HG02840 (cell line): ENCODE results near the gene TTLL9.
"Not testable (repeated sequence)": the region's sequence is repeated elsewhere in the genome, so short reads cannot be mapped to it uniquely, and the experiment has no call there.

Experiments
- ATAC-seq: cut with Tn5 transposase; IDR thresholded peaks from one replicate; pipeline ENCODE4 v1.9.1; 2021; ENCODE audit warnings: mild to moderate bottlenecking, moderate library complexity, moderate number of reproducible peaks; ENCODE audit not compliant: unreplicated experiment, low FRiP score

TTLL9 gene

GRCh38 chr20:31915491-31916280 lies 45.3 kb downstream of the TTLL9 start:
- no peak for ATAC-seq

- no peak for ATAC-seq
Measured at GRCh38 chr20:31916708-31917107, 46.3 kb downstream of the TTLL9 start.

- not testable (repeated sequence) for ATAC-seq
Measured at GRCh38 chr20:31917962-31918412, 47.6 kb downstream of the TTLL9 start.

- no peak for ATAC-seq
Measured at GRCh38 chr20:31918466-31919105, 48.2 kb downstream of the TTLL9 start.

- no peak for ATAC-seq
Measured at GRCh38 chr20:31919410-31920155, 49.1 kb downstream of the TTLL9 start.

DNA sequence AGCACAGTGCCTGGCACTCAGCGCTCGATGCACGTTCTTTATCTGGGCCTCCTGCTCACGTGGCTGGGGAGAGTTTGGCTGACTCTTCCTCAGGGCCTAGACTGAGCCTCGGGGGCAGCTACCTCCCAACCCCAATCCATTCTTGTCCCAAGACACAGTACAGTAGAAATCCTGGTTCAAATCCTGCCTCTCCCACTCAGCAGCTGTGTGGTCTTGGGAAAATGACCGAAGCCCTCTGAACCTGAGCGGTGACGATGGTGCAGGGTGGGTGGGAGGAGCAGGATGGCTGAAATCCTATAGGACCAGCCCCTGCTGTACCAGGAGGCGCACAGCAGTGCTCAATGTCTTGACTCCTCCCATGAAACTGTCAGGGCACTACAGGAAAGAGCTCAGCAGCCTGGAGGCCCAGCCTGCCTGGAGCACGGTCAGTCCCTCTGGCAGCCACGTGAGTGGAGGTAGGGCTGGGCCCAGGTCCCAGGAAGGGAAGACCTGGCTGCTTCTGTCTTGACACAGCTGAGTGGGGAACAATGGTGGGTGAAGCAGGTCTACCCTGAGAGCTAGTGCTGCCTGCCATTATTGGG lies 49.9 kb downstream of the TTLL9 start:
- no peak for ATAC-seq

GRCh38 chr20:31921480-31921879 lies 51.0 kb downstream of the TTLL9 start:
- ATAC-seq = not testable (repeated sequence)

- ATAC-seq = no peak
Measured at GRCh38 chr20:31922181-31922580, 51.7 kb downstream of the TTLL9 start.

DNA sequence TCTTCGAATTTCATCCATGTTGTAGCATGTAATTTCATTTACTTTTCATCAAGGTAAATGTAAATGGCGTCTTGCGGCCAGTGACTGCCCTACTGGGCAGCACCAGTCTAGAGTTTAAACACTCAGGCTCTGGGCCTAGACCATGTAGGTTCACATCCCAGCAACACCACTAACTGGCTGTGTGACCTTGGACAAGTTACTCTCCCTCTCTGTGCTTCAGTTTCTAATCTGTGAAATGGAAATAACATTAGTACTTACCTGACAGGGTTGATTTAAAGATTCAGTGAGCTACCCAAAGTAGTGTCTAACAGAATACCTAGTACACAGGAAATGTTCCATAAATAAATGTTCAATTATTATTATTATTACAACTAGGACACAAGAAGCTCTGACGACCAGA lies 52.2 kb downstream of the TTLL9 start:
- ATAC-seq = no peak

GRCh38 chr20:31923388-31924331 lies 53.2 kb downstream of the TTLL9 start:
- ATAC-seq = no peak

DNA sequence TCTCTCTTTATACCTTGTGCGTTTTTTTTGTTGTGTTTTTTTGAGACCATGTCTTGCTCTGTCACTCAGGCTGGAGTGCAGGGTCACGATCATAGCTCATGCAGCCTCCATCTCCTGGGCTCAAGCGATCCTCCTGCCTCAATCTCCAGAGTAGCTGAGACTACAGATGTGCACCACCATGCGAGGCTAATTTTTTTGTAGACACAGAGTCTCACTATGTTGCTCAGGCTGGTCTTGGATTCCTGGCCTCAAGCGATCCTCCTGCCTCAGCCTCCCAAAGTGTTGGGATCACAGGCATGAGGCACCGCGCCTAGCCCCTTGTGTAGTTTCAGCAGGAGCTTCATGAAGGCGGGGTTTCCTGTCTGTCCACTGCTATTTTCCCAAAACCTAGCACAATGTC lies 54.1 kb downstream of the TTLL9 start:
- no peak for ATAC-seq

DNA sequence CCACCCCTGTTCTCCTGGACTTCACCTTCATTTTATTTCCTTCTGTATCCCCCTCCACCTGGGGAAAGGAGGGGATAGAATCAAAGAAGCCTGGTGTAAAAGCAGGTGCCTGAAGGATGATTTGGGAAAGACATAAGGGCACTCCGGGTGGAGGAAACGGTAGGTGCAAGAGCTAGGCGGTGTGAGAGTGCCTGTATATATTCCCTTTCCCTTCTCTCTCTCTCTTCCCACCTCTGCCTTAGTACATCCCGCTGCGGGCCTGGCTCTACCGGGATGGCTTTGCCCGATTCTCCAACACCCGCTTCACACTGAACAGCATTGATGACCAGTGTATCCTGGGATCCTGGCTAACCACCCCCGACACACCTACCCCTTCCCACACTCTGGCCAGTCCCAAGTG lies 55.2 kb downstream of the TTLL9 start:
- no peak for ATAC-seq

GRCh38 chr20:31926493-31926892 lies 56.1 kb downstream of the TTLL9 start:
- ATAC-seq = no peak

DNA sequence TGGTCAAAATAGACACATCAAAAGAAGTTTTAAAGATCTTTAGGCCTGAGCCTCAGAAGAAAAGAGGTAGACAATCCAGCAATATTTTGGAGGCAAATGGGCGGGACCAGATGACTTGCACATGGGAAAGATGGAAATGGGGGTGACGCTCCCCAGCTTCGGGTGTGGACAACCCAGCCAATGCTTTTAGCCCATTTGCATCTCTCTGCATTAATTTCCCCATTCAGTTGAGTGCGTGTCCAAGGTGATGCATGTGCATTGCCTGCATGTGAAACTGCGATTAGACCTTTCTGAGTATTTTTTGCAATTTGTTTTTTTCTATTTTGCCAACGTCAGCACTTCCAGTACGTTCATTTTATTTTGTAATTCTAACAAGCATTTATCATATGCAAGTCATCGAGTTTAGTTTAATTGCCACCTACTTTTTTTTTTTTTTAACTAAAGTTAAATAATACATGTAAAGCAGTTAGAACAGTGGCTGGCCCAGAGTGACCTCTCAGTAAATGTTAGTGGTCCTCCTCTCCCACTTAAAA lies 57.3 kb downstream of the TTLL9 start:
- no peak for ATAC-seq

DNA sequence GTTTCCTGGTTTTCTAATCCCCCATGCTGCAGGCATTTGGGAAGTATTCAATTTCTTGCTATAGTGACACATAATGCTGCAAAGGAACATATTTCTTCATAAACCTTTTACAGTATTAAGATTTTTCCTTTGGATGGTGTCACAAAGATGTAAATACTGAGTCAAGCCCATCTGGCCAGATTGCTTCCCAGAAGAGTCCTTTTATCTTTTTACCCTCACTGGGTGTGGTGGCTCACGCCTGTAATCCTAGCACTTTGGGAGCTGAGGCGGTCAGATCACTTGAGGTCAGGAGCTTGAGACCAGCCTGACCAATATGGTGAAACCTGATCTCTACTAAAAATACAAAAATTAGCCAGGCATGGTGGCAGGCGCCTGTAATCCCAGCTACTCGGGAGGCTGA lies 59.2 kb downstream of the TTLL9 start:
- ATAC-seq = not testable (repeated sequence)

GRCh38 chr20:31930779-31931178 lies 60.3 kb downstream of the TTLL9 start:
- no peak for ATAC-seq

- no peak for ATAC-seq
Measured at GRCh38 chr20:31933698-31934097, 63.3 kb downstream of the TTLL9 start.

DNA sequence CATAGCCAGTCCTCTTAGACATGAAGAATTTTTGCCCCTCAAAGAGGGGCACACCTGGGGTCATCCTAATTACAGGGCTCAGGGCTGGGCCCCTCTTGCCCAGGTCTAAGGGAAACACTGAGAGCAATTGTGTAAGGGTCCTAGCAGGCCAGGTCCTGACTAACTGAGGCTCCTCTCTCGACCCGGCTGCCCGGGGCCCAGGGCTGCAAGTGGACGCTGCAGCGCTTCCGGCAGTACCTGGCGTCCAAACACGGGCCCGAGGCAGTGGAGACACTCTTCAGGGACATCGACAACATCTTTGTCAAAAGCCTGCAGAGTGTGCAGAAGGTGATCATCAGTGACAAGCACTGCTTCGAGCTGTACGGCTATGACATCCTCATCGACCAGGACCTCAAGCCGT lies 64.1 kb downstream of the TTLL9 start:
- ATAC-seq = no peak

DNA sequence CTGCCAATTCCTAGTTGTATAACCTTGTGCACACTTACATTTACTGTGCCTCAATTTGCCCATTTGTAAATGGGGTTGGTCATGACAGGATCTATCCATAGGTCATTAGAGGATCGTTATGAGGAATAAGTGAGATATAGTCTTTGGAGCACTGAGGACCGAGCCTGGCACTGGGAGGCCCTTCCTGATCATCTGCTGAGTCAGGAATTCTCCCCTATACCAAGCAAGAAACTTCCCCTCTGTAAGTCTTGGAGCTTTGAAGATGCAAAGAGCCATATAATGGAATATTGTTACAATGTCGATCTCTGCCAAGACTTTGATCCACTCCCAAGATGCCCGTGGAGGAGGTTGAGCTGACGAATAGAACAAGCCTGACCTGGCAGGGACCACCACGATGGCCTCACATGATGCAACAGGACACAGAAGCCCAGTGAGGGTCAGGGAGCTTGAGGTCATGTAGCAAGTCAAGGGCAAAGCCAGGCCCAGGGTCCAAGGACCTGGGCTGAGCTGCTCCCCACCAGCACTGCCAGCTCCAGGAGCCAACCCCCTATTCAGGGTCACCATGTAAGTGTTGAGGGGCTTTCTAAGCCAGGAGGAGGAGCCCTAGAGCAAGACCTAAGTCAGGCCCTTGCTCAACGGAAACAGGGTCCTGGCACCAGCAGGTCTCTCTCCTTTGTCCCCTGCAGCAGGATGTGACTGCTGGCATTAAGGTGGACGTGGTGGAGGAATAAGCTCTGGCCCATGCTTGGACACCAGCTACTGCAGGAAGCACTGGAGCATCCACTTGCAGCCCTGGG lies 64.7 kb downstream of the TTLL9 start:
- ATAC-seq = no peak
